ENCODE results near the gene TP53RK. TPM values are rescaled to one million over a fixed set of nuclear protein-coding genes. Genes with fewer than 3 reads are reported as not detected.

The TP53RK gene
- total RNA-seq = 24.6 and 27.3 TPM in 2 replicates

GRCh38 chr20:46689082-46689753 lies at the start of gene TP53RK:
Gene TP53RK (minus strand): TSS chr20:46689444. CDS start chr20:46689414, 30 bp downstream.

DNA sequence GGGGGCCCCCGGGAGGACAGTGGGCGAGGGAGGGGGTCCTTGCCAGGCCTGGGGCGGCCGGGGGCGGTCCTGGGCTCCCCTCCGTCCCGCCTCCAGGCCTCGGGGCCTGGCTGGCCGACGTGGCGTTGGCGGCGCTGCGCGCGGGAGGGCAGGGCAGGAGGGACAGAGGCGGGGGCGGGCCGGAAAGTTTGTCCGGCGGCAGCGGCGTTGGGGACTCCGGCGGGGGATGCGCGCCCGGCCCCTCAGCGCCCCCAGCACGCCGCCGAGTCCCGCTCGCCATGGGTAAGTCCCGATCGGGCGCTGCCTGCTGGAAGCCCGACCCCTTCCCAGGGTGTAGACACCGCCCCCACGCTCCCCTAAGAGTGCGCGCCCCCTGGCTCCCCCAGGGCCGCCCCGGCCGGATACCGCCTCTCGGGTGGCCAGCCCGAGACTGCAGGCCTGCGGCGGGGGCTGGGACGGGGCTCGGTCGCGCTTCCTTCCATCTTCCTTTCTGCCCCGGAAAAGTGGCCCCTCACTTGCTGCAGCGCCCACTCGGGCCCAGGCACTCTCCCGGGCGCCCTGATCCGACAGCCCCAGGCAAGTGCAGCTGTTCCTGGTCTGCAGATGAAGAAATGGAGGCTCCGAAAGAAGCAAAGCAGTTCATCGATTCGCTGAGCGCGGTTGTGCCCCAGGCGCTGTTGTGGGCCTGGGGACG lies 20.4 kb upstream of the TP53RK start, which contains the start of gene SLC2A10:
TSS of gene SLC2A10 (plus strand) at position 191 of the 694 bp plus-strand sequence. CDS start at position 279, 88 bp downstream.

GRCh38 chr20:46651091-46651962 lies 37.9 kb downstream of the TP53RK start, which contains the start of gene SLC13A3:
Gene SLC13A3 (minus strand): TSS chr20:46651459. CDS start chr20:46651421, 38 bp downstream.

Other genes starting within 250 kb of the TP53RK start
- gene ZNF334, start 175.9 kb downstream of the TP53RK start, total RNA-seq = 1.8 and 2.0 TPM in 2 replicates
- gene OCSTAMP, start 138.8 kb downstream of the TP53RK start, total RNA-seq = not detected in 2 replicates
- gene SLC13A3, start 38.0 kb downstream of the TP53RK start, total RNA-seq = 2.7 and 4.9 TPM in 2 replicates
- gene SLC2A10, start 20.2 kb upstream of the TP53RK start, total RNA-seq = 62.2 and 112 TPM in 2 replicates
- gene EYA2, start 205.4 kb upstream of the TP53RK start, total RNA-seq = 0.14 and 0.65 TPM in 2 replicates